Spleen (tissue), 13 donors: Measurements from ENCODE around the gene CEBPZOS. TPM values are rescaled to one million over a fixed set of nuclear protein-coding genes. Genes with fewer than 3 reads are reported as not detected.

Experiments used
- DNase-seq: peaks from one replicate; pipeline ENCODE4 v3.0.0-alpha.2; 2020
- H3K27ac ChIP-seq, 8 donors: fragments of 200-600 bp; sonication (generic) in 7 of 8; 1 replicate in 4 of 8; 2 replicates in 4 of 8; pipeline versions ENCODE4 v1.5.0 to v1.8.0; 2016 to 2021; ENCODE audit warnings: inconsistent platforms in 4 of 8, mild to moderate bottlenecking in 4 of 8, moderate library complexity in 1 of 8
- H3K27me3 ChIP-seq, 7 donors: fragments of 200-600 bp; sonication (generic) in 6 of 7; replicated peaks in 1 of 7; 1 replicate in 4 of 7; 2 replicates in 3 of 7; pipeline versions ENCODE4 v1.5.0 to v1.8.0; 2016 to 2021; ENCODE audit warnings: inconsistent platforms in 3 of 7, mild to moderate bottlenecking in 1 of 7
- H3K36me3 ChIP-seq, 6 donors: fragments of 200-600 bp; sonication (generic) in 5 of 6; 1 replicate in 4 of 6; 2 replicates in 2 of 6; pipeline versions ENCODE4 v1.5.0 to v1.8.0; 2016 to 2021; ENCODE audit warnings: inconsistent platforms in 2 of 6
- H3K4me1 ChIP-seq, 6 donors: fragments of 200-600 bp; sonication (generic) in 5 of 6; 1 replicate in 3 of 6; 2 replicates in 3 of 6; pipeline versions ENCODE4 v1.5.0 to v1.8.0; 2016 to 2021; ENCODE audit warnings: inconsistent platforms in 3 of 6
- H3K4me3 ChIP-seq, 8 donors: fragments of 200-600 bp; sonication (generic) in 7 of 8; 1 replicate in 4 of 8; 2 replicates in 4 of 8; pipeline versions ENCODE4 v1.5.0 to v1.8.0; 2016 to 2021; ENCODE audit warnings: inconsistent platforms in 4 of 8, mild to moderate bottlenecking in 4 of 8, moderate library complexity in 2 of 8
- H3K9me3 ChIP-seq, 8 donors: fragments of 200-600 bp; sonication (generic) in 7 of 8; 1 replicate in 4 of 8; 2 replicates in 4 of 8; pipeline versions ENCODE4 v1.5.0 to v1.8.0; 2016 to 2021; ENCODE audit warnings: inconsistent platforms in 4 of 8
- POLR2A ChIP-seq, 3 donors: fragments of 450-650 bp; IDR thresholded peaks; one replicate each; pipeline ENCODE4 v1.5.1; 2017; ENCODE audit warnings: antibody characterized with exemption in 3 of 3, mild to moderate bottlenecking in 1 of 3
- POLR2AphosphoS5 ChIP-seq, 3 donors: sonication (generic); formaldehyde crosslinking; IDR thresholded peaks; one replicate each; pipeline ENCODE4 v1.5.1; 2017; ENCODE audit warnings: antibody characterized with exemption in 3 of 3
- WGBS, 5 donors: extraction: QIAGEN DNeasy Blood & Tissue Kit in 3 of 5; methylation state at CpG; one replicate each; pipeline versions ENCODE4 v1.1.5 to v1.1.7; 2013 to 2018; 5-methylcytosine and 5-hydroxymethylcytosine counted together
- intact Hi-C: fragments of 100-400 bp; cut with DNase I; formaldehyde crosslinking; loops from one replicate; pipeline ENCODE4 v1.15.0; 2023; ENCODE audit warnings: low total_unique reads
- long read RNA-seq, 2 donors: transcript quantifications; one replicate each; lab custom pipeline, GENCODE V29; 2026
- polyA plus RNA-seq, 3 donors: library from polyadenylated mRNA; stranded (reverse); fragments of 200-250 nt; gene quantifications; one replicate each; pipeline ENCODE4 v1.2.1, GENCODE V29; 2013
- total RNA-seq, 7 donors: library from RNA; depleted of rRNA in 3 of 7; stranded (reverse); fragments of >200 nt in 3 of 7; fragmentation: NEBNext Ultra II Directional in 4 of 7; extraction: Animal tissue kit (Norgen Biotek cat#: 25700) in 4 of 7; gene quantifications; one replicate each; pipeline versions ENCODE4 v1.1.0 to v1.2.1, GENCODE V29; 2016 to 2021
- TF ChIP-seq, protein P1 (sequence below), 11 experiments: fragments of 200-600 bp in 7 of 11; fragments of 450-650 bp in 4 of 11; sonication (generic) in 4 of 11; IDR thresholded peaks in 8 of 11; conservative IDR thresholded peaks in 3 of 11; 1 replicate in 7 of 11; 2 replicates in 4 of 11; pipeline versions ENCODE4 v1.4.0 to v1.8.0; 2016 to 2021; ENCODE audit warnings: antibody characterized with exemption in 11 of 11, inconsistent platforms in 4 of 11, mild to moderate bottlenecking in 1 of 11
- donor health status: healthy with polysubstance abuse.
- donor health status: DM: no; HTN: no; CAD: no; lungs with moderate emphysema.
- donor health status: DM: no; HTN: no; CAD: no.
- donor health status: Bipolar disorder and iron deficiency.
- donor health status: healthy.
- donor health status: DM: no; HTN: no; CAD: no.
- donor health status: DM: yes; HTN: yes; CAD: no.

Gene CEBPZOS
- 10 to 100 TPM; 18.6 to 35.4 (median 28.5) TPM for total RNA-seq
- 10 to 100 TPM; 25.4 to 39.8 (median 27.0) TPM for polyA plus RNA-seq
- long read RNA-seq, donor 1, partial matches to known transcripts = 17 of 49 reads
- long read RNA-seq, donor 1, other reads (novel, unspliced or antisense) = 26 of 49 reads
- long read RNA-seq, donor 2, partial matches to known transcripts = 0 of 4 reads
- long read RNA-seq, donor 2, other reads (novel, unspliced or antisense) = 0 of 4 reads

DNA sequence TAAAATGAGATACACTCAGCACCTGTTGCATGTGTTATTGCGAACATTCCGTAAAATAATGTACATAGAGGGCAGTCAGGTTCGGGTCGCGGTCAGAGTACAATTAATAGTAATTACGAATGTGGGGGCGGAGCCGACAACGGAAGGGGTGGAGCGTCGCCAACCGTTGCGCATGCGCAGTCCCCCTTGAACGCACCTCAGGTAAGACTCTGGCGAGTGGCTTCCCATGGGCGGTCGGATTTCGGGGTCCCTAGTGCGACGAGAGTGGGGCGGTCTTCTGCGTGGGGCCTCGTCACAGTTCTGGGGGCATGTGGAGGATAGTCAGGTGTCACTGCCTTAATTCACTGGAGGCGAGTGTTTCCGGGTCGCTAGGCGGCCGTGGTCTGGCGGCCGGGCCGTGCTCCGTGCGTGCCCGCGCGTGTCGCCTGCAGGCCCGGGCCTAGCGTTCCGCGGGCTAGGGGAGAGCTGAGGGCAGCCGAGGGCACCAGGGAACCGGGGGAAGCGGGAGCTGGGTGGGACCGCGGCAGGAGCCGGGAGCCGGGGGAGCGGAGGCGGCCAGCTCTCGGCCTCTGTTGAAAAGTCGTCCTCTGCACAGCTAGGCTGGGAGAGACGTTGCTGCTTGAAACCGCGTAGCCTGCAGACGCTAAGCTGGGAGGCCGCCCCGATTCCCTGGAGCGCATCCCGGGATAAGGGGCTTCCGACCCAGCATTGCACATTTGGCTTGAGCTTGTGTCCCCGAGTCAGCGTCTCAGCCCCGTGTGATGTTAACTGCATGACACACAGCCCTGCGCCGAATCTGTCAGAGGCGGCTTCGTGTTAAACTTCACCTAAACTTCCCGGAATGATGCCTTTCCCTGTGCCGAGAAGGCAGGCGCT lies at the start of gene CEBPZOS:
CEBPZOS (plus strand) TSS at position 177 of the 876 bp plus-strand sequence. CDS start 3,209 bp downstream, outside the sequence.
- Histone ChIP-seq H3K4me3 (peak within 1 kb of the TSS; percentile 65 to 94 (median 80)), H3K9me3 (no peaks in the 10 kb centered on the region), H3K36me3 (peaks cover 0 to 19% (median 10%) of the 10 kb centered on the region in 6 donors), H3K27me3 (no peaks in the 10 kb centered on the region), H3K4me1 (peaks cover 8 to 54% (median 25%) of the 10 kb centered on the region in 6 donors), H3K27ac (peak within 1 kb of the TSS; percentile 78 to 95 (median 92))
- TF ChIP-seq POLR2A (IDR thresholded peaks at IDR 0.05) (peak; percentile 38 to 56 (median 53)), POLR2AphosphoS5 (IDR thresholded peaks at IDR 0.05) (peak; percentile 96 to 98 (median 97))
- TF ChIP-seq, protein P1, sequence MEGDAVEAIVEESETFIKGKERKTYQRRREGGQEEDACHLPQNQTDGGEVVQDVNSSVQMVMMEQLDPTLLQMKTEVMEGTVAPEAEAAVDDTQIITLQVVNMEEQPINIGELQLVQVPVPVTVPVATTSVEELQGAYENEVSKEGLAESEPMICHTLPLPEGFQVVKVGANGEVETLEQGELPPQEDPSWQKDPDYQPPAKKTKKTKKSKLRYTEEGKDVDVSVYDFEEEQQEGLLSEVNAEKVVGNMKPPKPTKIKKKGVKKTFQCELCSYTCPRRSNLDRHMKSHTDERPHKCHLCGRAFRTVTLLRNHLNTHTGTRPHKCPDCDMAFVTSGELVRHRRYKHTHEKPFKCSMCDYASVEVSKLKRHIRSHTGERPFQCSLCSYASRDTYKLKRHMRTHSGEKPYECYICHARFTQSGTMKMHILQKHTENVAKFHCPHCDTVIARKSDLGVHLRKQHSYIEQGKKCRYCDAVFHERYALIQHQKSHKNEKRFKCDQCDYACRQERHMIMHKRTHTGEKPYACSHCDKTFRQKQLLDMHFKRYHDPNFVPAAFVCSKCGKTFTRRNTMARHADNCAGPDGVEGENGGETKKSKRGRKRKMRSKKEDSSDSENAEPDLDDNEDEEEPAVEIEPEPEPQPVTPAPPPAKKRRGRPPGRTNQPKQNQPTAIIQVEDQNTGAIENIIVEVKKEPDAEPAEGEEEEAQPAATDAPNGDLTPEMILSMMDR (IDR thresholded peaks at IDR 0.05 in 8 of 11, conservative IDR thresholded peaks at IDR 0.05 in 3 of 11) = peak in 1 of 11 experiments; percentile 4
- DNase-seq = peak; percentile 96
- 0 to 7% (median 0%) methylated on average over 31 to 72 of the region's 72 CpGs for WGBS, 5 donors
- intact Hi-C loops = no loop called here

DNA sequence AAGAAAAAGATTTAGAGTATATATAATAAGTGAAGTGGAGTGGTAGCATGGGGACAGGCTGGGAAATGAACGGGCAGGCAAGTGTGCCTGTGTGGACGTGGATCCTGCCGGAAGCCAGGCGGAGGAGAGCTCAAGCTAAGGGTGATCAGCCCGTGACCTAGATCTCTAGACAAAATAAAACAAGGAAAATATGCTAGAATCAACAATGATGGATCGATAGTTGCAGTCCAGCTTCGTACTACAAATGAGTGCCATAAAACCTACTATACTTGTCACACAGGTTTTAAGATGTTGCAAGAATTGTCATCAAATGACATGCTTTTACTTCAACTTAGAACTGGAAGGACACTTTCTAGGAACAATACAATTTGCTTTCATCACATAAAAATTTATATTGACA lies 48.0 kb upstream of the CEBPZOS start:
- DNase-seq = no peak
- intact Hi-C loops = no loop called here
- Histone ChIP-seq H3K9me3 (no peaks in the 10 kb centered on the region), H3K4me3 (no peak overlapping the region), H3K4me1 (peaks cover 0 to 60% (median 21%) of the 10 kb centered on the region in 6 donors), H3K27ac (no peak overlapping the region), H3K27me3 (no peaks in the 10 kb centered on the region), H3K36me3 (peaks cover 4 to 76% (median 50%) of the 10 kb centered on the region in 6 donors)
- WGBS, 5 donors = 94 to 99% (median 97%) methylated on average over 7 of the region's 7 CpGs
- TF ChIP-seq, protein P1 (IDR thresholded peaks at IDR 0.05 in 8 of 11, conservative IDR thresholded peaks at IDR 0.05 in 3 of 11) = no peak
- TF ChIP-seq POLR2A (IDR thresholded peaks at IDR 0.05) (no peak), POLR2AphosphoS5 (IDR thresholded peaks at IDR 0.05) (no peak)

DNA sequence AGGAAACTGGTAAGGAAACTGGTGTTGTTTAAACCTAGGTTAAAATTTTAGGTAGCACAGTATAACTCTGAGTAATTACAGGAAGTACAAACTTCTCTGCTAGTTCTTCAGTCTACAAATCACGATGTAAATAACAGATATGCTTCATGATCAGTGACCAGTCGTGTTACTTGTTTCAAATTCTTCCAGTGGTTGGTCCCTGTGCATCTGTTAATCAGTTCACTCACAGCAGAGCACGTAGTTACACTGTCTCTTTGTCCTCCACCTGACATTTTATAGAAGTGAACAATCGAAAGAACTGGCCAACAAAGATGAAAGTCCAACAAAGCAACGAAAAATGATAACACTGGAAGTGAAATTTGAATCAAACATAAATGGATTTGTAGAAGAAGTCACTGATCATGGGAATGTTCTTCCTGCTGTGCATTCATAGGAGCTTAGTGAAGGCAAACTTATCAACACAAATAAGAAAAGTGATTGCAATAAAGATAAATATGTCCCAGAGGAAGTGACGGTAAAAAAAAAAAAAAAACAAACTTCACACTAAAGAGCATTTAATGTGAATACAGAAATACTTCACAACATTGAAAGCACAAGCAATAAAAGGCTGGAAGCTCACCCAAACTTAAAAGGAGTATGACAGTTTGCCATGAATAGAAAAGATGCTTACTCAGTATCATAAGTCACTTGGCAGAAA lies 46.5 kb upstream of the CEBPZOS start:
- Histone ChIP-seq H3K27ac (peak overlapping the region in 5 of 8 donors; percentile 25 to 65 (median 36)), H3K4me1 (peaks cover 3 to 74% (median 27%) of the 10 kb centered on the region in 6 donors)

More for the DNA sequence above, 46.5 kb upstream of the CEBPZOS start:
- Histone ChIP-seq H3K4me3 (no peak overlapping the region), H3K27me3 (no peaks in the 10 kb centered on the region), H3K36me3 (peaks cover 0 to 69% (median 40%) of the 10 kb centered on the region in 6 donors), H3K9me3 (no peaks in the 10 kb centered on the region)
- intact Hi-C loops = no loop called here
- 36 to 52% (median 49%) methylated on average over 6 of the region's 6 CpGs for WGBS, 5 donors
- no peak for TF ChIP-seq POLR2A (IDR thresholded peaks at IDR 0.05)
- TF ChIP-seq POLR2AphosphoS5 (IDR thresholded peaks at IDR 0.05) = no peak
- TF ChIP-seq, protein P1 (IDR thresholded peaks at IDR 0.05 in 8 of 11, conservative IDR thresholded peaks at IDR 0.05 in 3 of 11) = no peak
- no peak for DNase-seq
